H9 (cell line): ENCODE data around the gene CYGB. TPM values are rescaled to one million over a fixed set of nuclear protein-coding genes. Genes with fewer than 3 reads are reported as not detected.

Experiments
- DNase-seq: peaks from one replicate; pipeline ENCODE4 v3.0.0-alpha.2; 2017
- H2AFZ ChIP-seq: one replicate; pipeline ENCODE4 v1.6.1; 2013; ENCODE audit warnings: mild to moderate bottlenecking, low read length, control low read depth, moderate library complexity
- H2AK5ac ChIP-seq: 2 replicates; pipeline ENCODE4 v1.6.1; 2013; ENCODE audit warnings: low read length, control low read depth, mixed read lengths; ENCODE audit not compliant: insufficient read length
- H2BK120ac ChIP-seq: one replicate; pipeline ENCODE4 v1.6.1; 2013; ENCODE audit warnings: low read depth, mild to moderate bottlenecking, low read length, control low read depth, inconsistent platforms; ENCODE audit not compliant: poor library complexity, severe bottlenecking
- H2BK12ac ChIP-seq: 2 replicates; pipeline ENCODE4 v1.6.1; 2013; ENCODE audit warnings: low read length, control low read depth, mixed read lengths, low read depth; ENCODE audit not compliant: insufficient read length
- H2BK15ac ChIP-seq: 2 replicates; pipeline ENCODE4 v1.6.1; 2013; ENCODE audit warnings: low read depth, low read length, control low read depth
- H2BK20ac ChIP-seq: one replicate; pipeline ENCODE4 v1.6.1; 2013; ENCODE audit warnings: low read depth, mild to moderate bottlenecking, low read length, control low read depth, inconsistent platforms; ENCODE audit not compliant: poor library complexity, severe bottlenecking
- H2BK5ac ChIP-seq: 2 replicates; pipeline ENCODE4 v1.6.1; 2013; ENCODE audit warnings: low read length, control low read depth, mixed read lengths; ENCODE audit not compliant: insufficient read length
- H3K14ac ChIP-seq: 2 replicates; pipeline ENCODE4 v1.6.1; 2013; ENCODE audit warnings: low read length, control low read depth; ENCODE audit not compliant: insufficient read depth
- H3K18ac ChIP-seq: 2 replicates; pipeline ENCODE4 v1.6.1; 2013; ENCODE audit warnings: low read depth, mild to moderate bottlenecking, mixed read lengths, low read length, control low read depth; ENCODE audit not compliant: insufficient read length
- H3K23ac ChIP-seq: 2 replicates; pipeline ENCODE4 v1.6.1; 2013; ENCODE audit warnings: low read length, control low read depth, mixed read lengths, low read depth; ENCODE audit not compliant: insufficient read length
- H3K23me2 ChIP-seq: 2 replicates; pipeline ENCODE4 v1.6.1; 2013; ENCODE audit warnings: low read depth, mild to moderate bottlenecking, mixed read lengths, low read length, control low read depth; ENCODE audit not compliant: insufficient read length, poor library complexity, severe bottlenecking
- H3K27ac ChIP-seq: 2 replicates; pipeline ENCODE4 v1.5.1; 2013; ENCODE audit warnings: low read length, control low read depth, mixed read lengths, low read depth; ENCODE audit not compliant: insufficient read length
- H3K27me3 ChIP-seq: 2 replicates; pipeline ENCODE4 v1.6.1; 2013; ENCODE audit warnings: low read length, control low read depth, inconsistent platforms; ENCODE audit not compliant: insufficient read depth
- H3K4ac ChIP-seq: 2 replicates; pipeline ENCODE4 v1.6.1; 2013; ENCODE audit warnings: low read depth, mild to moderate bottlenecking, control low read depth, inconsistent platforms, low read length, moderate library complexity
- H3K4me1 ChIP-seq: 2 replicates; pipeline ENCODE4 v1.6.1; 2013; ENCODE audit warnings: low read length, control low read depth, inconsistent platforms; ENCODE audit not compliant: insufficient read depth
- H3K4me2 ChIP-seq: 2 replicates; pipeline ENCODE4 v1.6.1; 2013; ENCODE audit warnings: low read length, control low read depth, mixed read lengths; ENCODE audit not compliant: insufficient read length, insufficient read depth
- H3K56ac ChIP-seq: 2 replicates; pipeline ENCODE4 v1.6.1; 2013; ENCODE audit warnings: low read depth, mild to moderate bottlenecking, mixed read lengths, low read length, control low read depth; ENCODE audit not compliant: insufficient read length
- H3K79me1 ChIP-seq: 2 replicates; pipeline ENCODE4 v1.6.1; 2013; ENCODE audit warnings: low read depth, mild to moderate bottlenecking, moderate library complexity, low read length, control low read depth, inconsistent platforms; ENCODE audit not compliant: insufficient read depth, poor library complexity, severe bottlenecking
- H3K79me2 ChIP-seq: 2 replicates; pipeline ENCODE4 v1.6.1; 2013; ENCODE audit warnings: low read length, control low read depth, inconsistent platforms; ENCODE audit not compliant: insufficient read depth
- H3K9ac ChIP-seq: 2 replicates; pipeline ENCODE4 v1.6.1; 2013; ENCODE audit warnings: low read length, control low read depth, mixed read lengths; ENCODE audit not compliant: insufficient read length; ENCODE audit errors: extremely low read depth
- H3K9me3 ChIP-seq: one replicate; pipeline ENCODE4 v1.6.1; 2013; ENCODE audit warnings: low read depth, low read length, inconsistent platforms; ENCODE audit not compliant: control insufficient read depth
- H3T11ph ChIP-seq: one replicate; pipeline ENCODE4 v1.6.1; 2013; ENCODE audit warnings: mild to moderate bottlenecking, low read length, control low read depth, inconsistent platforms
- H4K20me1 ChIP-seq: one replicate; pipeline ENCODE4 v1.6.1; 2013; ENCODE audit not compliant: control insufficient read depth, insufficient read length, insufficient read depth
- H4K5ac ChIP-seq: 2 replicates; pipeline ENCODE4 v1.6.1; 2013; ENCODE audit warnings: low read depth, mild to moderate bottlenecking, mixed read lengths, low read length, control low read depth; ENCODE audit not compliant: insufficient read length
- H4K8ac ChIP-seq: replicated peaks from 2 replicates; pipeline ENCODE4 v1.6.1; 2013; ENCODE audit warnings: low read length, control low read depth, mixed read lengths, low read depth; ENCODE audit not compliant: insufficient read length
- H4K91ac ChIP-seq: 2 replicates; pipeline ENCODE4 v1.6.1; 2013; ENCODE audit warnings: low read depth, mild to moderate bottlenecking, moderate library complexity, mixed read lengths, low read length, control low read depth; ENCODE audit not compliant: insufficient read length
- H3K27ac Mint-ChIP-seq, 3 experiments: 2 replicates in 2 of 3; 3 replicates in 1 of 3; pipeline ENCODE4 v1.8.0; 2020 to 2021; ENCODE audit warnings: mixed read lengths in 3 of 3, mild to moderate bottlenecking in 1 of 3, moderate library complexity in 1 of 3
- H3K27me3 Mint-ChIP-seq: 2 replicates; pipeline ENCODE4 v1.8.0; 2021; ENCODE audit warnings: low read depth, mild to moderate bottlenecking, moderate library complexity, mixed read lengths
- H3K36me3 Mint-ChIP-seq, 3 experiments: 2 replicates in 2 of 3; 3 replicates in 1 of 3; pipeline ENCODE4 v1.8.0; 2020 to 2021; ENCODE audit warnings: low read depth in 3 of 3, mixed read lengths in 3 of 3; ENCODE audit not compliant: insufficient read depth in 1 of 3
- H3K4me1 Mint-ChIP-seq, 2 experiments: 2 replicates each; pipeline ENCODE4 v1.8.0; 2020; ENCODE audit warnings: mixed read lengths in 2 of 2
- H3K4me3 Mint-ChIP-seq, 2 experiments: 2 replicates in 1 of 2; 3 replicates in 1 of 2; pipeline ENCODE4 v1.8.0; 2020 to 2021; ENCODE audit warnings: mild to moderate bottlenecking in 2 of 2, mixed read lengths in 2 of 2, moderate library complexity in 1 of 2
- H3K9me3 Mint-ChIP-seq, 2 experiments: 2 replicates in 1 of 2; 3 replicates in 1 of 2; pipeline ENCODE4 v1.8.0; 2020; ENCODE audit warnings: mild to moderate bottlenecking in 2 of 2, mixed read lengths in 2 of 2, moderate library complexity in 1 of 2
- WGBS: extraction: QIAGEN DNeasy Blood & Tissue Kit; methylation state at CpG from one replicate; pipeline ENCODE4 v1.1.7; 2013; ENCODE audit warnings: missing lambda C conversion rate, low lambda C conversion rate, mixed read lengths; ENCODE audit not compliant: insufficient read length; ENCODE audit errors: extremely low coverage; 5-methylcytosine and 5-hydroxymethylcytosine counted together
- total RNA-seq: library from RNA; stranded (reverse); gene quantifications from 2 replicates; pipeline ENCODE4 v1.2.1, GENCODE V29; 2021
- TF ChIP-seq, protein P1 (sequence below): fragments of 200-600 bp; sonication (generic); conservative IDR thresholded peaks from 3 replicates; pipeline ENCODE4 v1.8.0; 2021; ENCODE audit warnings: antibody characterized with exemption, mild to moderate bottlenecking

Gene CYGB
- total RNA-seq, 1 experiment from 2014 or later: 2.4 TPM

- Histone ChIP-seq H3K14ac (no peak overlapping the region), H3K4me1 (no peaks in the 10 kb centered on the region), H2BK15ac (no peak overlapping the region), H3K27ac (no peak overlapping the region), H4K91ac (no peak overlapping the region), H2AK5ac (no peak overlapping the region), H3K23me2 (no peaks in the 10 kb centered on the region), H3K23ac (no peak overlapping the region), H3K79me1 (no peaks in the 10 kb centered on the region), H3K4me2 (no peak overlapping the region), H3T11ph (no peak overlapping the region), H3K4ac (no peak overlapping the region), H3K18ac (no peak overlapping the region), H2BK5ac (no peak overlapping the region), H2BK120ac (no peak overlapping the region), H4K5ac (no peak overlapping the region), H3K9ac (no peak overlapping the region), H3K27me3 (no peaks in the 10 kb centered on the region), H4K8ac (no peak overlapping the region), H2BK12ac (no peak overlapping the region), H4K20me1 (no peaks in the 10 kb centered on the region), H2BK20ac (no peak overlapping the region), H3K9me3 (no peaks in the 10 kb centered on the region), H3K56ac (no peak overlapping the region), H3K79me2 (no peaks in the 10 kb centered on the region; the same call in 1 of the 2 replicates), H2AFZ (no peak overlapping the region)
- Mint-ChIP-seq H3K9me3 (no peaks in the 10 kb centered on the region; a peak in 1 of 5 replicates), H3K4me3 (no peak overlapping the region), H3K36me3 (no peaks in the 10 kb centered on the region), H3K27ac (peak overlapping the region in 2 of 3 experiments; percentile 22 to 36; a peak in 3 of 7 replicates), H3K4me1 (peaks cover 5 to 22% of the 10 kb centered on the region in 2 experiments), H3K27me3 (peaks cover 28% of the 10 kb centered on the region)
- no CpG with 5 or more reads among the region's 15 CpGs for WGBS
- no peak for DNase-seq
- TF ChIP-seq, protein P1, sequence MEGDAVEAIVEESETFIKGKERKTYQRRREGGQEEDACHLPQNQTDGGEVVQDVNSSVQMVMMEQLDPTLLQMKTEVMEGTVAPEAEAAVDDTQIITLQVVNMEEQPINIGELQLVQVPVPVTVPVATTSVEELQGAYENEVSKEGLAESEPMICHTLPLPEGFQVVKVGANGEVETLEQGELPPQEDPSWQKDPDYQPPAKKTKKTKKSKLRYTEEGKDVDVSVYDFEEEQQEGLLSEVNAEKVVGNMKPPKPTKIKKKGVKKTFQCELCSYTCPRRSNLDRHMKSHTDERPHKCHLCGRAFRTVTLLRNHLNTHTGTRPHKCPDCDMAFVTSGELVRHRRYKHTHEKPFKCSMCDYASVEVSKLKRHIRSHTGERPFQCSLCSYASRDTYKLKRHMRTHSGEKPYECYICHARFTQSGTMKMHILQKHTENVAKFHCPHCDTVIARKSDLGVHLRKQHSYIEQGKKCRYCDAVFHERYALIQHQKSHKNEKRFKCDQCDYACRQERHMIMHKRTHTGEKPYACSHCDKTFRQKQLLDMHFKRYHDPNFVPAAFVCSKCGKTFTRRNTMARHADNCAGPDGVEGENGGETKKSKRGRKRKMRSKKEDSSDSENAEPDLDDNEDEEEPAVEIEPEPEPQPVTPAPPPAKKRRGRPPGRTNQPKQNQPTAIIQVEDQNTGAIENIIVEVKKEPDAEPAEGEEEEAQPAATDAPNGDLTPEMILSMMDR: no peak
Measured at GRCh38 chr17:76519048-76519966, 18.2 kb downstream of the CYGB start.
